K562 (cell line): ENCODE measurements around the gene VIM. TPM values are rescaled to one million over a fixed set of nuclear protein-coding genes. Genes with fewer than 3 reads are reported as not detected.

Experiments
- ATAC-seq: fragments of 200-7000 bp; cut with Tn5 transposase; 3 replicates; pipeline ENCODE4 v1.9.1; 2020; ENCODE audit warnings: moderate library complexity
- BruUV-seq: library from RNA; stranded (reverse); fragments of 400-500 nt; replicated peaks from 2 replicates; lab custom pipeline; 2021; lab: Mats Ljungman, UMichigan
- CTCF ChIA-PET: fragments of 300-600 bp; formaldehyde crosslinking; extraction: SDS; loops from one replicate; lab custom pipeline; 2021; ENCODE audit warnings: low intra/inter-chr PET ratio; lab: Yijun Ruan, JAX
- POLR2A ChIA-PET: fragments of 300-600, 350-650 bp; sonication (Branson Sonifier 250); formaldehyde crosslinking; extraction: SDS; loops from one replicate; lab custom pipeline; 2021; ENCODE audit warnings: antibody characterized with exemption, inconsistent platforms; lab: Yijun Ruan, JAX
- DNase-seq, 4 experiments: peaks; one replicate each; pipeline versions ENCODE4 v3.0.0 to v3.0.0-alpha.2; 2011 to 2018; ENCODE audit warnings: low spot score in 3 of 4, mixed read lengths in 3 of 4; ENCODE audit errors: extremely low read depth in 1 of 4
- FAIRE-seq: peaks from 2 replicates; lab custom pipeline; 2011; peaks lifted over from hg19 to GRCh38; lab: Jason Lieb, UNC
- H2AFZ ChIP-seq: 2 replicates; pipeline ENCODE4 v1.6.0; 2011; ENCODE audit warnings: low read depth, low read length, control low read depth, inconsistent platforms
- H3K27ac ChIP-seq: fragments of 200-600 bp; 3 replicates; pipeline ENCODE4 v1.8.0; 2011; ENCODE audit warnings: low read depth, mild to moderate bottlenecking, control low read depth, inconsistent platforms, low read length, moderate library complexity, mixed read lengths; ENCODE audit errors: extremely low read depth
- H3K27me3 ChIP-seq, 2 experiments: fragments of 300-600 bp in 1 of 2; 2 replicates in 1 of 2; 3 replicates in 1 of 2; pipeline versions ENCODE4 v1.6.0 to v1.8.0; 2011; ENCODE audit warnings: inconsistent platforms in 2 of 2, low read length in 2 of 2, mild to moderate bottlenecking in 1 of 2, mixed read lengths in 1 of 2, moderate library complexity in 1 of 2; ENCODE audit not compliant: control insufficient read depth in 2 of 2, insufficient read depth in 2 of 2
- H3K36me3 ChIP-seq: fragments of 300-600 bp; 3 replicates; pipeline ENCODE4 v1.8.0; 2011; ENCODE audit warnings: mild to moderate bottlenecking, low read length, inconsistent platforms; ENCODE audit not compliant: control insufficient read depth, insufficient read depth
- H3K4me1 ChIP-seq, 2 experiments: fragments of 200-600 bp in 1 of 2; replicated peaks in 1 of 2; 2 replicates in 1 of 2; 3 replicates in 1 of 2; pipeline versions ENCODE4 v1.5.1 to v1.8.0; 2011; ENCODE audit warnings: inconsistent platforms in 2 of 2, low read length in 2 of 2, mild to moderate bottlenecking in 1 of 2, mixed read lengths in 1 of 2, moderate library complexity in 1 of 2; ENCODE audit not compliant: control insufficient read depth in 2 of 2, insufficient read depth in 2 of 2
- H3K4me2 ChIP-seq: 2 replicates; pipeline ENCODE4 v1.6.1; 2011; ENCODE audit warnings: low read length, control low read depth, inconsistent platforms, mixed read lengths; ENCODE audit not compliant: insufficient read depth
- H3K4me3 ChIP-seq: fragments of 200-600 bp; sonication (generic), shearing (Covaris generic); 2 replicates; pipeline ENCODE4 v1.5.1; 2016; ENCODE audit warnings: control low read depth, inconsistent platforms
- H3K79me2 ChIP-seq: fragments of 200-600 bp; 3 replicates; pipeline ENCODE4 v1.8.0; 2011; ENCODE audit warnings: low read length, inconsistent platforms; ENCODE audit not compliant: control insufficient read depth, insufficient read depth
- H3K9ac ChIP-seq, 2 experiments: 2 replicates each; pipeline versions ENCODE4 v1.6.0 to v1.6.1; 2011; ENCODE audit warnings: low read depth in 2 of 2, low read length in 2 of 2, control low read depth in 1 of 2, inconsistent platforms in 1 of 2, mild to moderate bottlenecking in 1 of 2, mixed read lengths in 1 of 2; ENCODE audit not compliant: insufficient read depth in 1 of 2
- H3K9me1 ChIP-seq: one replicate; pipeline ENCODE4 v1.6.0; 2011; ENCODE audit warnings: inconsistent platforms, mild to moderate bottlenecking, low read length, moderate library complexity; ENCODE audit not compliant: control insufficient read depth, insufficient read depth
- H3K9me3 ChIP-seq: replicated peaks from 2 replicates; pipeline ENCODE4 v1.5.1; 2011; ENCODE audit warnings: low read depth, low read length, inconsistent platforms; ENCODE audit not compliant: control insufficient read depth, insufficient read depth
- H4K20me1 ChIP-seq: replicated peaks from 2 replicates; pipeline ENCODE4 v1.6.1; 2011; ENCODE audit warnings: low read length, inconsistent platforms, mixed read lengths; ENCODE audit not compliant: control insufficient read depth, insufficient read depth
- BHLHE40 ChIP-seq: IDR thresholded peaks from 2 replicates; pipeline ENCODE4 v1.6.1; 2011; ENCODE audit warnings: low read length, improper control_type of control experiment
- CBFA2T2 ChIP-seq: fragments of 450-650 bp; conservative IDR thresholded peaks from 2 replicates; pipeline ENCODE4 v1.6.1; 2017; ENCODE audit warnings: mild to moderate bottlenecking
- GABPA ChIP-seq: fragments of 200-800 bp; sonication (Bioruptor generic); conservative IDR thresholded peaks from 2 replicates; pipeline ENCODE4 v1.6.1; 2016; ENCODE audit warnings: low read depth, missing genetic modification characterization, missing compliant biosample characterization
- NUFIP1 ChIP-seq: fragments of 450-650 bp; IDR thresholded peaks from 2 replicates; pipeline ENCODE4 v1.6.1; 2018; ENCODE audit not compliant: partially characterized antibody
- RAD51 ChIP-seq: fragments of 450-650 bp; IDR thresholded peaks from 2 replicates; pipeline ENCODE4 v1.7.1; 2016; ENCODE audit warnings: low read depth, mild to moderate bottlenecking, borderline replicate concordance
- SAFB2 ChIP-seq: fragments of 200-400 bp; formaldehyde crosslinking; IDR thresholded peaks from 2 replicates; pipeline ENCODE4 v1.6.1; 2018; ENCODE audit warnings: borderline replicate concordance, low read length, low read depth, moderate library complexity; ENCODE audit not compliant: severe bottlenecking
- TOE1 ChIP-seq, 2 experiments: fragments of 450-650 bp in 1 of 2; sonication (generic) in 1 of 2; formaldehyde crosslinking in 1 of 2; IDR thresholded peaks; 2 replicates each; pipeline versions ENCODE4 v1.7.1 to v1.8.0; 2016 to 2022; ENCODE audit warnings: borderline replicate concordance in 2 of 2, mild to moderate bottlenecking in 2 of 2, antibody characterized with exemption in 1 of 2, inconsistent platforms in 1 of 2, low read depth in 1 of 2, missing genetic modification reagents in 1 of 2, moderate library complexity in 1 of 2
- USF1 ChIP-seq: sonication (generic); formaldehyde crosslinking; IDR thresholded peaks from 2 replicates; pipeline ENCODE4 v1.9.0; 2022; ENCODE audit warnings: mild to moderate bottlenecking, missing genetic modification reagents
- USF2 ChIP-seq: sonication (generic); formaldehyde crosslinking; IDR thresholded peaks from 2 replicates; pipeline ENCODE4 v1.5.0; 2020; ENCODE audit warnings: missing genetic modification reagents
- YY1 ChIP-seq, 3 experiments: IDR thresholded peaks; 2 replicates each; pipeline ENCODE4 v1.6.1; 2011; ENCODE audit warnings: low read length in 2 of 3, mild to moderate bottlenecking in 2 of 3, moderate library complexity in 2 of 3, borderline replicate concordance in 1 of 3, control low read depth in 1 of 3, low read depth in 1 of 3; ENCODE audit not compliant: insufficient read depth in 3 of 3, insufficient replicate concordance in 2 of 3, control insufficient read depth in 1 of 3, insufficient read length in 1 of 3; ENCODE audit errors: extremely low read depth in 1 of 3
- ZNF124 ChIP-seq: sonication (generic); formaldehyde crosslinking; IDR thresholded peaks from 2 replicates; pipeline ENCODE4 v1.8.1; 2022; ENCODE audit warnings: missing genetic modification reagents
- ZNF133 ChIP-seq: fragments of 250-450 bp; sonication (Bioruptor Pico); IDR thresholded peaks from 2 replicates; pipeline ENCODE4 v1.4.0; 2020; ENCODE audit warnings: mild to moderate bottlenecking
- WGBS: fragments of 100-300 bp; shearing (Covaris generic); methylation state at CpG from one replicate; pipeline ENCODE4 v1.1.6; 2016; ENCODE audit warnings: low coverage, mixed read lengths; ENCODE audit not compliant: insufficient coverage; ENCODE audit errors: missing lambda C conversion rate; 5-methylcytosine and 5-hydroxymethylcytosine counted together
- in situ Hi-C: fragments of 300-500 bp; cut with MboI; formaldehyde crosslinking; loops from 4 replicates; pipeline ENCODE4 v1.15.0; 2018; ENCODE audit warnings: inconsistent platforms, mixed read lengths
- intact Hi-C: fragments of 100-400 bp; cut with micrococcal nuclease; formaldehyde crosslinking; loops from 2 replicates; pipeline ENCODE4 v1.14.2; 2022
- polyA plus RNA-seq, 8 experiments: library from polyadenylated mRNA; depleted of rRNA in 4 of 8; stranded (reverse) in 5 of 8; unstranded in 3 of 8; fragments of >200 nt; fragmentation: Nextera tagmentation in 2 of 8; fragmentation: Illumina TruSeq in 1 of 8; extraction: Ambion mirVana in 2 of 8; extraction: Trizol in 1 of 8; gene quantifications; 2 replicates each; pipeline versions ENCODE4 v1.2.1 to v1.2.3, GENCODE V29; 2011 to 2014; ENCODE audit warnings: inconsistent platforms in 1 of 8, missing spikeins in 1 of 8
- total RNA-seq, 7 experiments: library from RNA; depleted of rRNA in 6 of 7; stranded (reverse); fragments of >200 nt in 6 of 7; fragmentation: Illumina TruSeq in 2 of 7; extraction: Trizol in 2 of 7; gene quantifications; 2 replicates each; pipeline versions ENCODE4 v1.2.1 to v1.2.3, GENCODE V29; 2011 to 2021; ENCODE audit warnings: low replicate concordance in 1 of 7
- TF ChIP-seq, protein P1 (sequence below): fragments of 250-450 bp; sonication (Bioruptor Pico); IDR thresholded peaks from 2 replicates; pipeline ENCODE4 v1.9.0; 2021; ENCODE audit warnings: mild to moderate bottlenecking, inconsistent platforms
- TF ChIP-seq, protein P2 (sequence below): fragments of 450-650 bp; formaldehyde crosslinking; IDR thresholded peaks from 2 replicates; pipeline ENCODE4 v1.4.0; 2020; ENCODE audit warnings: mild to moderate bottlenecking, mixed read lengths

The VIM gene
- total and polyA plus RNA-seq, 9 of the 15 experiments (the other 6 are each of a cell fraction or from before 2014, with no cell fraction given) = 86.0 to 621 (median 383) TPM

DNA sequence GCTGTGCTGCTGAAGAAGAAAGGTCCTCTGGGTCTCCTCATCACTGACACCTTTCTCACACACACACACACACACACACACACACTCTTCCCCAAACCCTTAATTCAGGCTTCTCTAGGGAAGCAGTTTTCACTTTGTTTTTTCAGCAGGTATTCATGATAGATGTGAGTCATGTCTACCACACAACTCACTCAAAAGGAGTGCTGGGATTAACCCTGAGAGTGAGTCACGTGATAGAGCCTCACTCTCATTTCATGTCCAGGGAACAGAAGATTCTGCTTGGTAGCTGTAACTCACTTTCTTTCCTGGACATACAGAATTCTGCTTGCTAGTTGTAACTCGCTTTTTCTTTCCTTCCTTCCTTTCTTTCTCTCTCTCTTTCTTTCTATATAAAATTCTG is 45.4 kb downstream of the VIM start:
- no peak for ATAC-seq

More for the DNA sequence above, 45.4 kb downstream of the VIM start:
- Histone ChIP-seq H3K9ac (no peak overlapping the region), H3K4me3 (no peak overlapping the region), H4K20me1 (no peaks in the 10 kb centered on the region), H3K79me2 (no peaks in the 10 kb centered on the region), H3K27ac (no peak overlapping the region), H3K27me3 (0 out of 5 replicates have a peak, but pooled peaks cover 0 to 2% of the 10 kb centered on the region in 2 experiments), H2AFZ (no peak overlapping the region), H3K36me3 (no peaks in the 10 kb centered on the region), H3K9me3 (no peaks in the 10 kb centered on the region)
- no TSS peak for BruUV-seq
- no peak for DNase-seq
- CTCF ChIA-PET = no interaction called here
- WGBS = 11% methylated on average over 1 of the region's 2 CpGs
- intact Hi-C loops = no loop called here
- in situ Hi-C loops = no loop called here
- TF ChIP-seq TOE1 (IDR thresholded peaks at IDR 0.05; ENCODE audit: borderline replicate concordance) = peak; percentile 92
- TF ChIP-seq TOE1 (CRISPR knock-in tag; IDR thresholded peaks at IDR 0.05; ENCODE audit: borderline replicate concordance, low read depth) = no peak
- no peak for TF ChIP-seq ZNF133 (CRISPR knock-in tag)
- peak; percentile 51; the same call in 1 of the 2 replicates for TF ChIP-seq BHLHE40
- no peak for TF ChIP-seq SAFB2
- no peak for TF ChIP-seq GABPA (tag)
- no peak for TF ChIP-seq ZNF124 (CRISPR knock-in tag)
- TF ChIP-seq USF1 = peak; percentile 67
- TF ChIP-seq, protein P1, sequence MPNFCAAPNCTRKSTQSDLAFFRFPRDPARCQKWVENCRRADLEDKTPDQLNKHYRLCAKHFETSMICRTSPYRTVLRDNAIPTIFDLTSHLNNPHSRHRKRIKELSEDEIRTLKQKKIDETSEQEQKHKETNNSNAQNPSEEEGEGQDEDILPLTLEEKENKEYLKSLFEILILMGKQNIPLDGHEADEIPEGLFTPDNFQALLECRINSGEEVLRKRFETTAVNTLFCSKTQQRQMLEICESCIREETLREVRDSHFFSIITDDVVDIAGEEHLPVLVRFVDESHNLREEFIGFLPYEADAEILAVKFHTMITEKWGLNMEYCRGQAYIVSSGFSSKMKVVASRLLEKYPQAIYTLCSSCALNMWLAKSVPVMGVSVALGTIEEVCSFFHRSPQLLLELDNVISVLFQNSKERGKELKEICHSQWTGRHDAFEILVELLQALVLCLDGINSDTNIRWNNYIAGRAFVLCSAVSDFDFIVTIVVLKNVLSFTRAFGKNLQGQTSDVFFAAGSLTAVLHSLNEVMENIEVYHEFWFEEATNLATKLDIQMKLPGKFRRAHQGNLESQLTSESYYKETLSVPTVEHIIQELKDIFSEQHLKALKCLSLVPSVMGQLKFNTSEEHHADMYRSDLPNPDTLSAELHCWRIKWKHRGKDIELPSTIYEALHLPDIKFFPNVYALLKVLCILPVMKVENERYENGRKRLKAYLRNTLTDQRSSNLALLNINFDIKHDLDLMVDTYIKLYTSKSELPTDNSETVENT = no peak
- peak; percentile 64 for TF ChIP-seq CBFA2T2
- no peak for TF ChIP-seq YY1 (IDR thresholded peaks at IDR 0.05; ENCODE audit: borderline replicate concordance in 1 of 3, control insufficient read depth in 1 of 3, extremely low read depth in 1 of 3, insufficient read depth in 3 of 3, insufficient read length in 1 of 3, insufficient replicate concordance in 2 of 3, low read depth in 1 of 3, low read length in 2 of 3)
- TF ChIP-seq NUFIP1 = no peak
- peak; percentile 65 for TF ChIP-seq USF2
- TF ChIP-seq RAD51 = peak; percentile 90
- TF ChIP-seq, protein P2, sequence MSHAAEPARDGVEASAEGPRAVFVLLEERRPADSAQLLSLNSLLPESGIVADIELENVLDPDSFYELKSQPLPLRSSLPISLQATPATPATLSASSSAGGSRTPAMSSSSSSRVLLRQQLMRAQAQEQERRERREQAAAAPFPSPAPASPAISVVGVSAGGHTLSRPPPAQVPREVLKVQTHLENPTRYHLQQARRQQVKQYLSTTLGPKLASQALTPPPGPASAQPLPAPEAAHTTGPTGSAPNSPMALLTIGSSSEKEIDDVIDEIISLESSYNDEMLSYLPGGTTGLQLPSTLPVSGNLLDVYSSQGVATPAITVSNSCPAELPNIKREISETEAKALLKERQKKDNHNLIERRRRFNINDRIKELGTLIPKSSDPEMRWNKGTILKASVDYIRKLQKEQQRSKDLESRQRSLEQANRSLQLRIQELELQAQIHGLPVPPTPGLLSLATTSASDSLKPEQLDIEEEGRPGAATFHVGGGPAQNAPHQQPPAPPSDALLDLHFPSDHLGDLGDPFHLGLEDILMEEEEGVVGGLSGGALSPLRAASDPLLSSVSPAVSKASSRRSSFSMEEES (CRISPR knock-in tag) = peak; percentile 94
- TF ChIP-seq, all 486 proteins: peak for 7
- Histone ChIP-seq H3K4me1 (no peaks in the 10 kb centered on the region), H3K4me2 (no peak overlapping the region), H3K9me1 (no peaks in the 10 kb centered on the region)
- no peak for FAIRE-seq
- POLR2A ChIA-PET = interaction anchor here (0.7 to 0.8 kb wide), 2 partner anchors 174 to 431 kb away, joined by 3 to 4 read pairs; no protein-coding TSS in a partner anchor
